SK-N-SH treated with all-trans-retinoic acid at 6 μM for 48 hours (cell line): ENCODE measurements around the gene GPR18.

Source experiments
- ARNTL ChIP-seq: fragments of 450-650 bp; formaldehyde crosslinking; IDR thresholded peaks from 2 replicates; pipeline ENCODE4 v1.5.0; 2020; ENCODE audit warnings: low read depth, mild to moderate bottlenecking, moderate library complexity, borderline replicate concordance
- CSDC2 ChIP-seq: fragments of 250-450 bp; sonication (Bioruptor Pico); IDR thresholded peaks from 2 replicates; pipeline ENCODE4 v1.5.0; 2020; ENCODE audit warnings: mild to moderate bottlenecking, moderate library complexity
- ESRRG ChIP-seq: fragments of 250-450 bp; sonication (Bioruptor Pico); IDR thresholded peaks from 2 replicates; pipeline ENCODE4 v1.6.1; 2021; ENCODE audit warnings: mild to moderate bottlenecking
- GLIS3 ChIP-seq: fragments of 250-450 bp; sonication (Bioruptor Pico); IDR thresholded peaks from 2 replicates; pipeline ENCODE4 v1.5.0; 2020; ENCODE audit warnings: mild to moderate bottlenecking, moderate library complexity
- ISL1 ChIP-seq: fragments of 250-450 bp; sonication (Bioruptor Pico); IDR thresholded peaks from 2 replicates; pipeline ENCODE4 v2.1.2; 2022; ENCODE audit warnings: mild to moderate bottlenecking, moderate library complexity
- TOX ChIP-seq: fragments of 250-450 bp; sonication (Bioruptor Pico); IDR thresholded peaks from 2 replicates; pipeline ENCODE4 v1.8.0; 2021; ENCODE audit warnings: mild to moderate bottlenecking, moderate library complexity, borderline replicate concordance
- ZFP3 ChIP-seq: fragments of 250-450 bp; sonication (Bioruptor Pico); IDR thresholded peaks from 2 replicates; pipeline ENCODE4 v1.5.0; 2020; ENCODE audit warnings: mild to moderate bottlenecking, moderate library complexity
- ZFP30 ChIP-seq: fragments of 450-650 bp; formaldehyde crosslinking; IDR thresholded peaks from 2 replicates; pipeline ENCODE4 v1.5.0; 2022; ENCODE audit warnings: mild to moderate bottlenecking, moderate library complexity
- ZNF565 ChIP-seq: fragments of 450-650 bp; formaldehyde crosslinking; conservative IDR thresholded peaks from 2 replicates; pipeline ENCODE4 v1.5.0; 2020; ENCODE audit warnings: low read depth, mild to moderate bottlenecking, moderate library complexity
- ZNF8 ChIP-seq: fragments of 450-650 bp; formaldehyde crosslinking; IDR thresholded peaks from 2 replicates; pipeline ENCODE4 v1.5.0; 2020; ENCODE audit warnings: mild to moderate bottlenecking, moderate library complexity
- TF ChIP-seq, protein P1 (sequence below): fragments of 250-450 bp; sonication (Bioruptor Pico); IDR thresholded peaks from 2 replicates; pipeline ENCODE4 v1.5.1; 2021; ENCODE audit warnings: mild to moderate bottlenecking, moderate library complexity
- TF ChIP-seq, protein P2 (sequence below): fragments of 250-450 bp; sonication (Bioruptor Pico); IDR thresholded peaks from 2 replicates; pipeline ENCODE4 v1.8.0; 2020; ENCODE audit warnings: mild to moderate bottlenecking, moderate library complexity, borderline replicate concordance
- TF ChIP-seq, protein P3 (sequence below): fragments of 250-450 bp; sonication (Bioruptor Pico); IDR thresholded peaks from 2 replicates; pipeline ENCODE4 v1.5.1; 2020; ENCODE audit warnings: low read depth, mild to moderate bottlenecking, moderate library complexity

DNA sequence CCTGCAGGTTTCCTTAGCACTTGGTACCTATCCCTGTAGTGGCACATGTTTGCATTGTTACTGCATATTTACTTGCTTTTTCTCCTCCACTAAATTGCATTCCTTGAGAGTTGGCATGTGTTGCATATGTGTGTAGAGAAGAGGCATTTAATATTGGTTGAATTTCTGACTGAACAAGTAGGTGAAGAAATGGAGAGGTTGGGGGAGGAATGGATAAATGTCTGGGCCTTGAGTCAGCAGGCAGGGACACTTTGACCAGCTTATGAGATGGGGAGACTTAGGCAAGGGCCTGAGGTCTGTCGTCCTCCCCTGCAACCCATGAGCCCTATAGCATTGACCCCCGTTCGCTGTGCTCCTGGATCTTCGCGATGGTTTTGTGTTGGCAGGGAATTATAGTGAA is 2.0 kb upstream of the GPR18 start:
- TF ChIP-seq ESRRG (CRISPR knock-in tag) (no peak), ZNF8 (CRISPR knock-in tag) (no peak), GLIS3 (CRISPR knock-in tag) (no peak), CSDC2 (no peak), ARNTL (CRISPR knock-in tag) (no peak), ISL1 (CRISPR knock-in tag) (no peak), ZFP30 (no peak), ZNF565 (no peak), TOX (no peak), ZFP3 (CRISPR knock-in tag) (no peak)
- TF ChIP-seq, protein P1, sequence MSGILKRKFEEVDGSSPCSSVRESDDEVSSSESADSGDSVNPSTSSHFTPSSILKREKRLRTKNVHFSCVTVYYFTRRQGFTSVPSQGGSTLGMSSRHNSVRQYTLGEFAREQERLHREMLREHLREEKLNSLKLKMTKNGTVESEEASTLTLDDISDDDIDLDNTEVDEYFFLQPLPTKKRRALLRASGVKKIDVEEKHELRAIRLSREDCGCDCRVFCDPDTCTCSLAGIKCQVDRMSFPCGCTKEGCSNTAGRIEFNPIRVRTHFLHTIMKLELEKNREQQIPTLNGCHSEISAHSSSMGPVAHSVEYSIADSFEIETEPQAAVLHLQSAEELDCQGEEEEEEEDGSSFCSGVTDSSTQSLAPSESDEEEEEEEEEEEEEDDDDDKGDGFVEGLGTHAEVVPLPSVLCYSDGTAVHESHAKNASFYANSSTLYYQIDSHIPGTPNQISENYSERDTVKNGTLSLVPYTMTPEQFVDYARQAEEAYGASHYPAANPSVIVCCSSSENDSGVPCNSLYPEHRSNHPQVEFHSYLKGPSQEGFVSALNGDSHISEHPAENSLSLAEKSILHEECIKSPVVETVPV = no peak
- TF ChIP-seq, protein P2, sequence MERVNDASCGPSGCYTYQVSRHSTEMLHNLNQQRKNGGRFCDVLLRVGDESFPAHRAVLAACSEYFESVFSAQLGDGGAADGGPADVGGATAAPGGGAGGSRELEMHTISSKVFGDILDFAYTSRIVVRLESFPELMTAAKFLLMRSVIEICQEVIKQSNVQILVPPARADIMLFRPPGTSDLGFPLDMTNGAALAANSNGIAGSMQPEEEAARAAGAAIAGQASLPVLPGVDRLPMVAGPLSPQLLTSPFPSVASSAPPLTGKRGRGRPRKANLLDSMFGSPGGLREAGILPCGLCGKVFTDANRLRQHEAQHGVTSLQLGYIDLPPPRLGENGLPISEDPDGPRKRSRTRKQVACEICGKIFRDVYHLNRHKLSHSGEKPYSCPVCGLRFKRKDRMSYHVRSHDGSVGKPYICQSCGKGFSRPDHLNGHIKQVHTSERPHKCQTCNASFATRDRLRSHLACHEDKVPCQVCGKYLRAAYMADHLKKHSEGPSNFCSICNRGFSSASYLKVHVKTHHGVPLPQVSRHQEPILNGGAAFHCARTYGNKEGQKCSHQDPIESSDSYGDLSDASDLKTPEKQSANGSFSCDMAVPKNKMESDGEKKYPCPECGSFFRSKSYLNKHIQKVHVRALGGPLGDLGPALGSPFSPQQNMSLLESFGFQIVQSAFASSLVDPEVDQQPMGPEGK = no peak
- TF ChIP-seq, protein P3, sequence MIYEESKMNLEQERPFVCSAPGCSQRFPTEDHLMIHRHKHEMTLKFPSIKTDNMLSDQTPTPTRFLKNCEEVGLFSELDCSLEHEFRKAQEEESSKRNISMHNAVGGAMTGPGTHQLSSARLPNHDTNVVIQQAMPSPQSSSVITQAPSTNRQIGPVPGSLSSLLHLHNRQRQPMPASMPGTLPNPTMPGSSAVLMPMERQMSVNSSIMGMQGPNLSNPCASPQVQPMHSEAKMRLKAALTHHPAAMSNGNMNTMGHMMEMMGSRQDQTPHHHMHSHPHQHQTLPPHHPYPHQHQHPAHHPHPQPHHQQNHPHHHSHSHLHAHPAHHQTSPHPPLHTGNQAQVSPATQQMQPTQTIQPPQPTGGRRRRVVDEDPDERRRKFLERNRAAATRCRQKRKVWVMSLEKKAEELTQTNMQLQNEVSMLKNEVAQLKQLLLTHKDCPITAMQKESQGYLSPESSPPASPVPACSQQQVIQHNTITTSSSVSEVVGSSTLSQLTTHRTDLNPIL (CRISPR knock-in tag) = no peak
